HG02840 (cell line): ENCODE measurements around the gene ZNF608.

Source experiments
- ATAC-seq: cut with Tn5 transposase; IDR thresholded peaks from one replicate; pipeline ENCODE4 v1.9.1; 2021; ENCODE audit warnings: mild to moderate bottlenecking, moderate library complexity, moderate number of reproducible peaks; ENCODE audit not compliant: unreplicated experiment, low FRiP score

ZNF608 gene

GRCh38 chr5:124724357-124725039, 21.9 kb downstream of the ZNF608 start:
- ATAC-seq = peak; percentile 29

DNA sequence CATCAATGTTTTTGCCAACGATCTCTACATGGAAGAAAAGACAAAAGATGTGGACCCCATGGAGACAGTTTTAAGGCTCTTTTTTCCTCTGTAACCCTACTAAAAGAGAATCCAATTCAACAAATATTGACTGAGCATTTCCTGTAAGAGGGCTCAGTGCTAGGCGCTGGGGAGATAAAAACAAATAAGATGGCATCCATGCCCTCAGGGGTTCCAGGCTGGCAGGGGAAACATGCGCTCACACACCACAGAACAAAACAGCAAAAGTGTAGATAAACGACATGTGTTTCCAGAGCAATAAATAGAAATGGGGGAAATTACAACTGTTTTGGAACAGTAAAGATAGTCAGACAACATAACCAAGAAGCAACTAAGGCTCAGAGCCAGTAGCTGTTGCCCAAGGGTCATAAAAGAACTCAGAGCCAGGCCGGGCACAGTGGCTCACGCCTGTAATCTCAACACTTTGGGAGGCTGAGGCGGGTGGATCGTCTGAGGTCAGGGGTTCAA, 25.2 kb downstream of the ZNF608 start:
- ATAC-seq = no peak

GRCh38 chr5:124720593-124720992, 25.8 kb downstream of the ZNF608 start:
- ATAC-seq = no peak

- no peak for ATAC-seq
These were observed 27.1 kb downstream of the ZNF608 start for GRCh38 chr5:124719113-124719967.

DNA sequence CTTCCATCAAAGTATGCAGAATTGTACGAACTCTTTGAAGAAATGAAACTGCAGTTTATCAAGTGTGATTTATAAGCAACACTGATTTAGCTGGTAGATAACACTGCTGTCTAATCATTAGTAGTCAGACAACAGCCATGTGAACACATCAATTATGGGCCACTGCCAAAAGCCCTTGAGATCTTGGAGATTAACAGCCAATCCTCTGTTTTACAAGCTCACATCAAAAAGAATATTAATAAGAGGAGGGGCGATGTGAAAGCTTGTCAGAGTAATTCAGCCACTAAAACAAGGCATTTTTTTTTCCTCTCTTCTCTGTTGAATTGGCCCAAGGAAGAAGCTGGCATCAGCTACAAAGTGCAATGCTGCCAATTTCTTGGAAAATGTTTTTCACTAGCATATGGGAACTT, 28.1 kb downstream of the ZNF608 start:
- no peak for ATAC-seq

GRCh38 chr5:124716169-124716568, 30.3 kb downstream of the ZNF608 start:
- no peak for ATAC-seq

- no peak for ATAC-seq
These were observed 31.5 kb downstream of the ZNF608 start for GRCh38 chr5:124714910-124715309.

- no peak for ATAC-seq
These were observed 32.8 kb downstream of the ZNF608 start for GRCh38 chr5:124713595-124713994.

GRCh38 chr5:124712731-124713305, 33.6 kb downstream of the ZNF608 start:
- no peak for ATAC-seq

- ATAC-seq = no peak
These were observed 38.4 kb downstream of the ZNF608 start for GRCh38 chr5:124708086-124708485.

- no peak for ATAC-seq
These were observed 38.9 kb downstream of the ZNF608 start for GRCh38 chr5:124707520-124707919.

GRCh38 chr5:124706729-124707361, 39.6 kb downstream of the ZNF608 start:
- ATAC-seq = no peak

- ATAC-seq = no peak
These were observed 40.4 kb downstream of the ZNF608 start for GRCh38 chr5:124706051-124706450.

DNA sequence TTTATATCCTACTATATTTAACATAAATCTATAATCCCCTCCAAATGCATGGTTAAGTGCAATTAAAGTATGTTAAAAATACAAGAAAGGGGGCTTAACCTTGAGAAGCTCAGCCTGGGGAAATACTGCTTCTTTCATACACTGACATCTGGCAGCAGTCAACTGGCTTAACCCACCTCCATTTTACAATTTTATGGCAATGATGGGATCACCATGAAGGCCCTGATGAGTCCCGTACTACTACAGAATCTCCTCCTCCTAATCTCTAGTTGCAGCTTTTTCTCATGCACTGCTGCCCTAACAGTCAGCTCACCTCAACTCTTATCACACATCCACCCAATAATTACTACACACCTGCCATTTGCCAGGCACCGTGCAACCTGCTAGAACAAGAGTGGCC, 40.9 kb downstream of the ZNF608 start:
- ATAC-seq = no peak

DNA sequence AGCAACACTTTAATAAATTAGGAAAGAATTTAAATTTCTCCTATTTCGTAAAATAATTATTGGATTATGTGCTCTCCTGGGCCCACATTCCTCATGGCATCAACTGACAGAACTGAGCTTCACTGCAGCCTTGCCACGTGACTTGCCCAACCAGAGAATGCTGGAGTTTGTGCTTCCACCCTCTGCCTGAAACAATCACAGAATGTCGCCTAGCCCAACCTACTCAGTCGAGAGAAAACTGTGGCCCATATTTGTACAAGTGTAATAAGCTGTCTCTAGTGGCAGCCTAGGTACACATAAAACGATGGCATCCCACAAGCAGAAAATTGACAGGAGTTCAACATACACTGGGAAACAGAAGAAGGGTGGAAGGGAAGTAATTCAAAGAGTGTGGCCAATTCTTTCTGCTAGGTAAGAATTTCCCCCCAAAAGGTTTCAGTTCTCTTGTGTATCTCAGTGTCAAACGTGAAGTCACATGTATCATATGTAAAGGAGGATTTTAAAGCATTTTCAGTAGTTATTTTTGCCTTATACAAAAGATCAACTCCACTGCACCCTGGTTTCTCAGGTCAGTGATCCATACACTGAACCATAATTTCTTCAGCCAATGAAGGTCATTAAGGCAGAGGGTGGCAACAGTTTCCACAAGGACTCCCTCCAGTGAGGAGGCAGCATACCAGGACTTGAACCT, 41.7 kb downstream of the ZNF608 start:
- ATAC-seq = peak; percentile 73

DNA sequence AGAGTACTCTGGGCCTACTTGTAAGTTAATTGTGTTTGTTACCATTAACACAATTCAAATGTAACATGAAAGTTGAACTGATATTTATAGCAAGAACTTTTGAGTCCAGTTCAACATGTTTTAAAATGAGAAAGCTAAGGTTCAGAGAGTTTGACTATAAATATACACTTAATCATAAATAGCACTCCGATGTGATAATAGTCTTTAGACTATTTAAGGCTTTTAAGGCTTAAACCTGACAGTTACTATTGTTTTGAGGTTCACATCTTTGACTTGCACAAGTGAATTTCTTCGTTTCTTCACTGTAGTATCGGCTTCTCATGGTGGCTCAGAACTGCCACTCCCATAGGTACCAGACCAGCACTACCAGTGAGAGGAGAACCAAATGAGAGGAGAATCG, 42.4 kb downstream of the ZNF608 start:
- no peak for ATAC-seq

GRCh38 chr5:124702525-124702924, 43.9 kb downstream of the ZNF608 start:
- ATAC-seq = no peak

DNA sequence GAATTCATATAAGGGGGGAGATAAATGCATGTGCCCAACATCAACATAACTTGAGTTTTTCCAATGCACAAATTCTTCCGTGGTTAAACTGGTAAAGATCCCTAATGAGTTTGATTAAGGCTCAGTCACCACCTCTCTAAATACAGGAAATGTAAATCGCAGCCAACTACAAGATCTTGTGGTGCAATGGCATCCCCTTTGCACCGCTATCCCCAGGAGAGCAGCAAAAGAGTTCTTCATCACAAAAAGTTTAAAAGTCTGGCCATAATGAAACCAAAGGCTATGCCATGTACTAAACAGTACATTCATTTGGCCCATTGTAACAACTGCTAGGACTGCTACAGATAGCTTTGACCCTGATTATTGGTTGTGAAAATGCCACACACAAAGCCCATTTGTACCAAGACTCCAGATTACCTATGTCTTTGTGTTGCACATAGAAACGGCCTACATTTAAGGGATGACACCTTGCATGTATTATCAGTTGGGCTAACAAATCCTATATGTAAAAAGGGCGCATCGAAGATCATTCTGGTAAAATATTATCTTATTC, 44.5 kb downstream of the ZNF608 start:
- no peak for ATAC-seq

DNA sequence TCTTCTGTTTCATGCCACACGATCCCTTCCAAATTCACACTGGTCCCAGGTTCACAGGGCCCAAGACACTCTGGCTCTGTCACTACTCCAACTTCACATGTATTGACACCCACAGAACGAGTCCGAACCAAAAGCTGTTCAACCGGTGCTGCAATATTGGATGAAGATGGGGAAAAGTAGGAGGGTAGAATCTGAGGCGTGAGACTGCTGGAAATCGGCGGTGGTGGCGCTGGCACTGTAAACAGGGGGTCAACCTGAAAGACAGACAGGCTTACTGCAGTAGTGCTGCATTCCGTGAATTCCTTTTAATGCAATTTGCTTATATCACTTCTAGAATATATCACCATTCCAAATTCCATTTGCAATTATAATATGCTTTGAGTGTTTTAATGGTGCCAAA, 45.4 kb downstream of the ZNF608 start:
- no peak for ATAC-seq

DNA sequence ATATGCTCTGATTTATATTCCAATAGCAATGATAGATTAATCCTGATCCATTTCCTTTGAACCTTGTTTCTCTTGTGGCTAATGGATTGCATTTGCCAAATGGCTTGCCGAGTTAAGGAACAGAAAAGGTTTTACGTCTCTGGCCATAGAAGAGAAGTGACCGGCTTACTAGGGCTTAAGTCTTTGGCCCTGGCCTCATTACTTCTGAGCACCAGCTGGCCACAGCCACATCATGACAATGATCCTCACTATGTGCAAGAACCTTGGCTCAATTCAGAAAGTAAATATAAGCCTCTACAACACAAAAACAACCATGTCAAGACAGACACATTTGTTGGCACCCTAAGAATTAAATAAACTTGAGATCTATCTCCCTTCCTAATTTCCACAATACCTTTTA, 46.1 kb downstream of the ZNF608 start:
- ATAC-seq = no peak
